ENCODE measurements around the gene RASSF3.

The RASSF3 gene

DNA sequence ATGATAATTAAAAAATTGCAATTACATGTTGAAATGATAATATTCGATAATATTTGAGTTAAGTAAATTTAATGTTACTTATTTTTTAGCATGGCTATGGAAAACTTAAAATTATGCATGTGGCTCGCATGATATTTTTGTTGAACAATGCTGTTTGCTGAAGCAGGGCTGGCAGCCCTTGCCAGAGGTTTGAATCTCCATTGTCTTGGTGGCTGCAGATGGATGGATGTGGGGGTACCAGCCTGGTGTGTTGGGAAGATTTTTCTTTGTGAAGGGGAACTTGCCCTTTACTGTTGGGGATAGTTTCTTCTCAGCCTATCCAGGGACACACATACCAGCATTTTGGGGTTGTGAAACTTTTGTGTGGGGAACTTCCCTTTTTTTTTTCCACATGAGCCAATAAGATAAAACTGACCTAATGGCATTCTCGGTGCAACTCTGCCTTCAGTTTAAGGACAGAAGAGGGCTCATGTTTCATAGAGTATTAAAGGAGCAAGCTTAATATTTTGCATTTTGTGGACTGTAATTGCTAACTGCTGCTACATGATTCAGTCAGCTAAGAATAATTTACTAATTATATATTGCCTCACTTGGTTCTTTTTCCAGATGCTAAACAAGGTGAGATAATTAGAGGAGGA lies 8.8 kb downstream of the RASSF3 start:
- Histone ChIP-seq H3K4me2 (ENCODE audit: low read length) (peak overlapping the region; percentile 78), H3K27ac (ENCODE audit: low read length) (peak overlapping the region; percentile 94), H3K36me3 (replicated peaks; ENCODE audit: low read depth, low read length) (peaks cover 32% of the 10 kb centered on the region), H3K4me1 (ENCODE audit: low read length) (peaks cover 74% of the 10 kb centered on the region), H4K20me1 (ENCODE audit: insufficient read depth, low read length) (peaks cover 35% of the 10 kb centered on the region), H3K9ac (ENCODE audit: low read length) (peak overlapping the region; percentile 46; the same call in 1 of the 2 replicates), H3K9me3 (ENCODE audit: insufficient read depth, low read length) (no peaks in the 10 kb centered on the region), H3K4me3 (ENCODE audit: low read length) (peak overlapping the region; percentile 58), H3K27me3 (ENCODE audit: low read depth, low read length) (no peaks in the 10 kb centered on the region), H2AFZ (ENCODE audit: low read depth, low read length) (no peak overlapping the region), H3K79me2 (ENCODE audit: low read length) (peaks cover 97% of the 10 kb centered on the region)
- no peak for TF ChIP-seq EZH2phosphoT487 (IDR thresholded peaks at IDR 0.05; ENCODE audit: low read depth)
- TF ChIP-seq, protein P1, sequence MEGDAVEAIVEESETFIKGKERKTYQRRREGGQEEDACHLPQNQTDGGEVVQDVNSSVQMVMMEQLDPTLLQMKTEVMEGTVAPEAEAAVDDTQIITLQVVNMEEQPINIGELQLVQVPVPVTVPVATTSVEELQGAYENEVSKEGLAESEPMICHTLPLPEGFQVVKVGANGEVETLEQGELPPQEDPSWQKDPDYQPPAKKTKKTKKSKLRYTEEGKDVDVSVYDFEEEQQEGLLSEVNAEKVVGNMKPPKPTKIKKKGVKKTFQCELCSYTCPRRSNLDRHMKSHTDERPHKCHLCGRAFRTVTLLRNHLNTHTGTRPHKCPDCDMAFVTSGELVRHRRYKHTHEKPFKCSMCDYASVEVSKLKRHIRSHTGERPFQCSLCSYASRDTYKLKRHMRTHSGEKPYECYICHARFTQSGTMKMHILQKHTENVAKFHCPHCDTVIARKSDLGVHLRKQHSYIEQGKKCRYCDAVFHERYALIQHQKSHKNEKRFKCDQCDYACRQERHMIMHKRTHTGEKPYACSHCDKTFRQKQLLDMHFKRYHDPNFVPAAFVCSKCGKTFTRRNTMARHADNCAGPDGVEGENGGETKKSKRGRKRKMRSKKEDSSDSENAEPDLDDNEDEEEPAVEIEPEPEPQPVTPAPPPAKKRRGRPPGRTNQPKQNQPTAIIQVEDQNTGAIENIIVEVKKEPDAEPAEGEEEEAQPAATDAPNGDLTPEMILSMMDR (IDR thresholded peaks at IDR 0.05; ENCODE audit: low read depth, low read length) = no peak; the same call in 1 of the 2 replicates

DNA sequence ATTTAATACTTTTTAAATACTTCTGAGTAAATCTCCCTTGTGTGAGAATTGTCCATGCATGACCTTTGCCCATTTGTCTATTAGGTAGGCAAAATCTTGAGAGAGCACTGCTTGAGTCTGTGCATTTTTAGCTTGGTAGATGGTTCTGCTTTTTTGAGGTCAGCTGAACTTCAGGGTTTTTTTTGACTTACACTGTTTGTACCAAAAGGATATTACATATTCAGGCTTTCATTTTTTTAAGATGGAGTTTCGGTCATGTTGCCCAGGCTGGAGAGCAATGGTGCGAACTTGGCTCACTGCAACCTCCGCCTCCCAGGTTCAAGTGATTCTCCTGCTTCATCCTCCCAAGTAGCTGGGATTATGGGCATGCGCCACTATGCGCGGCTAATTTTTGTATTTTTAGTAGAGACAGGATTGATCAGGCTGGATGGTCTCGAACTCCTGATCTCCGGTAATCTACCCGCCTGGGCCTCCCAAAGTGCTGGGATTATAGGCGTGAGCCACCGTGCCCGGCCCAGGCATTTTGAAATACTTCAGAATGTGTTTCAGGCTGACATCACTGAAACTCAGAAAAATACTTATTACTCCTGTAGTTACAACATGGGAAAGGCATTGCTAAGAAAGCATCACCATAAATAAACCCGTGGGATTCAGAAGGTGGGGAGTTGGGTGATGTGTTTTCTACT lies 11.1 kb downstream of the RASSF3 start:
- peak overlapping the region; percentile 63 for H3K9ac ChIP-seq (ENCODE audit: low read length)
- H3K79me2 ChIP-seq (ENCODE audit: low read length) = peaks cover 97% of the 10 kb centered on the region
- H2AFZ ChIP-seq (ENCODE audit: low read depth, low read length) = no peak overlapping the region
- no peak for TF ChIP-seq EZH2phosphoT487 (IDR thresholded peaks at IDR 0.05; ENCODE audit: low read depth)
- TF ChIP-seq, protein P1 (IDR thresholded peaks at IDR 0.05; ENCODE audit: low read depth, low read length) = no peak
- no peaks in the 10 kb centered on the region for H3K27me3 ChIP-seq (ENCODE audit: low read depth, low read length)
- H3K9me3 ChIP-seq (ENCODE audit: insufficient read depth, low read length) = no peaks in the 10 kb centered on the region
- H3K27ac ChIP-seq (ENCODE audit: low read length) = peak overlapping the region; percentile 94
- peak overlapping the region; percentile 58 for H3K4me3 ChIP-seq (ENCODE audit: low read length)
- H3K36me3 ChIP-seq (replicated peaks; ENCODE audit: low read depth, low read length) = peaks cover 15% of the 10 kb centered on the region
- peaks cover 13% of the 10 kb centered on the region for H4K20me1 ChIP-seq (ENCODE audit: insufficient read depth, low read length)
- H3K4me2 ChIP-seq (ENCODE audit: low read length) = peak overlapping the region; percentile 78
- H3K4me1 ChIP-seq (ENCODE audit: low read length) = peaks cover 76% of the 10 kb centered on the region

DNA sequence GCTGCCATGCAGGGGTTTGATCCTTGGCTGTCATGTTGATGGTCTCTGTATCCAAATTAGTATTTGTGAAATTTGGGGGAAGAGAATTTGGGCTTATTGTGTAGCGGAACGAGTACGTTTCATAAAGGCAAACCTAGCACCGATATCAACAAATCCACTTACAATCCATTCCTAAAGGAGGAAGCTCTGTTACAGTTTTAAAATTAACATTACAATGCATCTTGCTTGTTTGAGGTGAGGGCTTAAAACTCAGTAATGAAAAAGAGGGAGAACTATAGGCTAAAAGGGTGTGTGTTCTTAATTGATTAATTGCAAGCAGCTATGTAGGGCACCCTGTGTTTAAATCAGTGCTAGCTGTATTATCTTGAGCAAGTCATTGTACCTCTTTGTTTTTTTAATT lies 13.7 kb downstream of the RASSF3 start:
- TF ChIP-seq EZH2phosphoT487 (IDR thresholded peaks at IDR 0.05; ENCODE audit: low read depth) = no peak
- TF ChIP-seq, protein P1 (IDR thresholded peaks at IDR 0.05; ENCODE audit: low read depth, low read length) = no peak
- H4K20me1 ChIP-seq (ENCODE audit: insufficient read depth, low read length) = peaks cover 27% of the 10 kb centered on the region
- H3K27me3 ChIP-seq (ENCODE audit: low read depth, low read length) = no peaks in the 10 kb centered on the region
- peaks cover 97% of the 10 kb centered on the region for H3K79me2 ChIP-seq (ENCODE audit: low read length)
- H3K27ac ChIP-seq (ENCODE audit: low read length) = peak overlapping the region; percentile 94
- H3K9me3 ChIP-seq (ENCODE audit: insufficient read depth, low read length) = no peaks in the 10 kb centered on the region
- no peak overlapping the region for H2AFZ ChIP-seq (ENCODE audit: low read depth, low read length)
- H3K36me3 ChIP-seq (replicated peaks; ENCODE audit: low read depth, low read length) = peaks cover 11% of the 10 kb centered on the region
- H3K4me1 ChIP-seq (ENCODE audit: low read length) = peaks cover 71% of the 10 kb centered on the region
- peak overlapping the region; percentile 57 for H3K4me2 ChIP-seq (ENCODE audit: low read length)
- H3K4me3 ChIP-seq (ENCODE audit: low read length) = peak overlapping the region; percentile 58; the same call in 1 of the 2 replicates
- peak overlapping the region; percentile 34; the same call in 1 of the 2 replicates for H3K9ac ChIP-seq (ENCODE audit: low read length)

Data from OCI-LY3 (cell line).